Fibroblast of mammary gland (primary cell): ENCODE measurements around the gene MAML3.
A peak's percentile ranks its signal among the peaks of the same experiment; 100 is the strongest.

ENCODE experiments used
- DNase-seq: peaks from one replicate; pipeline ENCODE4 v3.0.0-alpha.2; 2010; ENCODE audit warnings: low read depth
- H3K4me3 ChIP-seq: 2 replicates; pipeline ENCODE4 v1.5.1; 2011; ENCODE audit warnings: low read depth, mild to moderate bottlenecking, low read length, moderate library complexity; ENCODE audit not compliant: control insufficient read depth
- CTCF ChIP-seq: conservative IDR thresholded peaks from 2 replicates; pipeline ENCODE4 v1.5.1; 2011; ENCODE audit warnings: low read depth, low read length, inconsistent platforms; ENCODE audit not compliant: control insufficient read depth, insufficient read depth

The MAML3 gene

GRCh38 chr4:139736661-139737060, 417.3 kb downstream of the MAML3 start:
- no peak for DNase-seq
- no peak for TF ChIP-seq CTCF
- no peak overlapping the region for H3K4me3 ChIP-seq

- peak; percentile 6 for DNase-seq
- no peak overlapping the region for H3K4me3 ChIP-seq
- TF ChIP-seq CTCF = no peak
Measured at GRCh38 chr4:139736274-139736660, 417.7 kb downstream of the MAML3 start.

- no peak for TF ChIP-seq CTCF
- peak; percentile 12 for DNase-seq
- peak overlapping the region; percentile 52 for H3K4me3 ChIP-seq
Measured at GRCh38 chr4:139735381-139736273, 418.4 kb downstream of the MAML3 start.

- no peak for TF ChIP-seq CTCF
- peak; percentile 48 for DNase-seq
- H3K4me3 ChIP-seq = peak overlapping the region; percentile 52
Measured at GRCh38 chr4:139734875-139735380, 419.1 kb downstream of the MAML3 start.

- no peak for TF ChIP-seq CTCF
- peak overlapping the region; percentile 52 for H3K4me3 ChIP-seq
- peak; percentile 83 for DNase-seq
Measured at GRCh38 chr4:139734201-139734874, 419.6 kb downstream of the MAML3 start.

- TF ChIP-seq CTCF = no peak
Measured at GRCh38 chr4:139732991-139733570, 420.9 kb downstream of the MAML3 start.

More at GRCh38 chr4:139732991-139733570, 420.9 kb downstream of the MAML3 start:
- DNase-seq = no peak
- no peak overlapping the region for H3K4me3 ChIP-seq
